NCI-H460 (cell line): ENCODE results near the gene NR4A1. TPM values are rescaled to one million over a fixed set of nuclear protein-coding genes. Genes with fewer than 3 reads are reported as not detected.
"Not testable (repeated sequence)": the region's sequence is repeated elsewhere in the genome, so short reads cannot be mapped to it uniquely, and the experiment has no call there.

Experiments
- DNase-seq: peaks from one replicate; pipeline ENCODE4 v3.0.0-alpha.2; 2016; ENCODE audit warnings: low read depth; ENCODE audit errors: extremely low read depth
- total RNA-seq: library from RNA; depleted of rRNA; stranded (reverse); fragments of >200 nt; shearing (Covaris generic); gene quantifications from 2 replicates; pipeline ENCODE4 v1.2.3, GENCODE V29; 2014; rRNA removed

Gene NR4A1
- total RNA-seq, 1 experiment from 2014 or later = 94.6 TPM

DNA sequence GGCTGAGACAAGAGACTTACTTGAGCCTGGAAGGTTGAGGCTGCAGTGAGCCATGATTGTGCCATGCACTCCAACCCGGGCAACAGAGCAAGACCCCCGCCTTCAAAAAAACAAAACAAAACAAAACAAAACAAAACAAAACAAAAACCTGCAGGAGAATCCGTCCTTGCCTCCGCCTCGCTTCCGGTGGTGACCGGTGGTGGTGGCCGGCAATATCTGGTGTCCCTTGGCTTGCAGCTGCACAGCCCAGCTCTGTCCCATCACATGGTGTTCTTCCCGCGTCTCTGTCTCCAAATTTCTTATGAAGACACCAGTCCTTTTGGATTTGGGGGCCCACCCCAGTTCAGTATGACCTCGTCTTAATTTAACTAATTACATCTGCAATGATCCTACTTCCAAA, 38.2 kb downstream of the NR4A1 start:
- no peak for DNase-seq

DNA sequence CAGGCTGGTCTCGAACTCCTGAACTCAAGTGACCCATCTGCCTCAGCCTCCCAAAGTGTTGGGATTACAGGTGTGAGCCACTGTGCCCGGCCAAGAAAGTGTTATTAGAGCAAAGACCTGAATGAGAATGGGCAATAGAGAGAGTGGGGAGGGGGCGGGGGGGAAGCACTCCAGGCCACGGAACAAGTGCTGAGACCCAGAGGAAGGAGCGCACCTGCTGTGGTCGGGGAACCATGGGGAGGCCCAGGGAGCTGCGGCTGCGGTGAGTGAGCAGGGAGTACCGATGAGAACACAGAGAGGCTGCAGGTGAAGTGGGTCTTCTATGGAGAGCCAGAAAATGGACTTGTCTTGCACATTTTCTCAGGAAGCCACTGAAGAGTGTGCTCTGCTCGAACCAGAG, 39.0 kb downstream of the NR4A1 start:
- no peak for DNase-seq

DNA sequence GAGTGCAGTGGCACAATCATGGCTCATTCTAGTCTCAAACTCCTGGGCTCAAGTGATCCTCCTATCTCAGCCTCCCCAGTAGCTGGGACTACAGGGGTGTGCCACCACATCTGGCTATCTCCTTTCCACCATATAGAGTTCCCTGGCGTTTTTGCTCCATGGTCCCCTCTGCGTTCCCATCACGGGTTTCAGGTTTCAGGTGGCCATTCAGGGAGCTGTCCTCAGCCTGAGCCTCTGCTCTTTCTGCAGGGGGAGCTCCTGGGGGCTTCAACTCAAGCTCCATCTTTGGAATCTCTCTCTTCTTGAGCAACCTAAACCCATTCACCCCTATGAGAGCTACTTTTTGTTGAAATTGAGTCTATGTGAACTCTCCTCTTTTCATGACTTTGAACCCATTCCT, 39.8 kb downstream of the NR4A1 start:
- no peak for DNase-seq

DNA sequence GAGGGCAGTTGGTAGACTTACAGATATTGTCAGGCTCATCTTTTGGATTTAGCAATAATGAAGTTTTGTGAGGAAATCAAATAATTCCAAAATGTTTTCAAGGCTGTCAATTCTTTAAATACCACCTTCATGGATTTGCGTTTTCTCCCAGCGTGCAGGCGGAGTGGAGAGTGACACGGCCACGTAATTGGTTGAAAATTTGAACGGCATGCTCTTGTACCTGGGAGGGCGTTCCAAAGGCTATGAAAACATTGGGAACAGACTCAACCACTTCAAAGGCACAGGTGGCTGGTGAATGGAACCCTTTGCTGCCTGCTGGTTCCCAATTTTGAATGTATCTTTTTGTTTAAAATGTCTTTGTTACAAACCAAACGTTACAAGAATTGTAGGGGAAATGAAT, 40.6 kb downstream of the NR4A1 start:
- no peak for DNase-seq

DNA sequence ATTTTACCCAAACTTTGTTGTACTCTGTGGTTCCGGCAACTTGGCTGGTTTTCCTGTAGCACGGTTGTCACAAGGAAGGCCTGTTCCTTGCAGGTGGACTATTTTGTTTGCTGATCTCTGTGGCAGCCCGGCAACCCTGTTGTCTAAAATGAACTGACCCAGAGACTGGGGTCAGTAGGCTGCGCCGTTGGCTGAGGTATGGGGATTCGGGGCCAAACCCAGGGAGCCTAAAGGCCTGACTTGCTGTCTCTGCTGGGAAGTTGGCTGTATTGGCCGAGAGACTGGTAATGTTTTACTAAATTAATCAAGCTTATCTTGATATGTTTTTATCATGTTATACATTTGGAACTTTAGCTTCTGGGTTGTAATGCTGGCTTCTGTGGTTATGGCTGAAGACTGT, 42.1 kb downstream of the NR4A1 start:
- no peak for DNase-seq

DNA sequence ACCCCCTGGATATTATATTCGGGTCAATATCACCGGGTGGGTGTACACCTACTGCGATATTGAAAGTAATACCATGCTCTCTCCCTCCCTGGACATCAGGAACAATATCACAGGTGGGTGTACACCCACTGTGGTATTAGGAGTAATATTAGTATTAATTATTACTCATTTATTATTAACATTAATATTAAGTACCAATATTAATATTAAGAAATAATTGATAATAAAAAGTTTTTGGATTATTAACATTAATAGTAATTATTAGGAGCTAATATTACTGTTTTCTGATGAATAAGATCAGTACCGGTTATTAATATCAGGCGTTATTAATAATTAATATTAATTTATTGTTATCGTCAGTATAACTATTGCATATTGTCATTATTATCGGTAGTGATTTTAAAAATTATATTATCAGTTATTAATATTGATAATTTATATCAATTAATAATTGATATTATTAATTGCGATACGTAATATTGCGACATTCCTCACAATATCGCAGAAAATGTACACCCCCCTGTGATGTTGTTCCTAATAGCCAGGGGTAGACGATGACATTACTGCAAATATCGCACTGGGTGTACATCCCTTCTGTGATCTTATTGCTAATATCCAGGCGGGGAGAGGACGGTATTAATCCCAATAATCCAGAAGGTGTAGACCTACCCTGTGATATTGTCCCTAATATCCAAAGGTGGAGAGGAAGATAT, 45.2 kb downstream of the NR4A1 start:
- no peak for DNase-seq

DNA sequence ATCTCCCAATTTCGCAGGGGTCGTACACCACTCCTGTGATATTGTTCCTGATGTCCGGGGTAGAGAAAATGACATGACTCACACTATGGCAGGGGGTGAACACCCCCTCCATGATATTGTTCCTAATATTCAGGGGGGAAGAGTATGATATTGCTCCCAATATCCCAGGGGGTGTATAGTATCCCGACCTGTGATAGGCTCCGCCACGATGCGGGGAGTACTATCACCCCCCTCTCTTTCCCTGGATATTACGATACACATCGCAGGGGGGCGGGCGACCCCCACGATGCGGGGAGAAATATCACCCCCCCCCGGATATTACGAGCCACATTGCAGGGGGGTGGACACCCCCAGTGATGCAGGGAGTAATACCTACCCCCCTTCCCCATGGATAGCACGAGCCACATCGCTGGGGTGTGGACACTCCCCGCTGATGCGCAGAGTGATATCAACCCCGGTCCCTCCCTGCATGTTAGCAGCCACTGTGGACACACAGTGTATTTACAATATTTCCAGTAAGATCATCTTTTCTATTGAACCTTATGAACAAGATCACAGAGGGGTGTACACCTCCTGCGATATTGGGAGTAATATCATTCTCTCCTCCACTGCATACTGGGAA, 45.9 kb downstream of the NR4A1 start:
- no peak for DNase-seq

DNA sequence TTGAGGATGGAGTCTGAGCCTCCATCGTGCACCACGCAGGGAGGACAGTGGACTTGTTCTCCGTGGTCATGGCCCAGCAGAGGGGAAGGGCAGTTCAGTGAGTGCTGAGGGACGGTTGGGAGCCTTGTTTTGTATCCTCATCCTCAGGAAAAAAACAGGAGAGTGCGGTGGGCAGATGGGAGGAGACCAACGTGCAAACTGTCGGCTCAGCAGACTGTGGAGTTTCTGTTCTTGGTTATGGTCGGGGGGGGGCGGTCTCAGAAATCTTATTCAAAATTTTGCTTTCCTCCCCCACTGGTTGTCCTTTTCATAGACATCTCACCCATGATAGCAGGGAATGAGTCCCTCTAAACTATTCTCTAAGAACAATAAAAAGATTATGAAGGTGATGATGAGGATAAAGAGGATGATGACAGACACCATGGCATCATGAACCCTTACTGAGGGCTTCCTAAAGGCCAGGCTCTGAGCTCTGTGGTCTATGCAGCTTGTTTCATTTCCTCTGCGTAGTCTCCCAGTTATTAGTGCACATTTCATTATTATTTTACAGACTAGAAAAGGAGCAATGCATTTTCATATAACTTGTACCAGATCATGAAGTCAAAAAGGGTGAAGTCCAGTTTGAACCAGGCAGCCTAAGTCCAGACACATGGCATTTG, 53.3 kb downstream of the NR4A1 start:
- DNase-seq = not testable (repeated sequence)

Other genes with a start within 250 kb of the NR4A1 start
- 0.06 and 0.10 TPM in 2 replicates for gene FIGNL2, start 202.7 kb upstream of the NR4A1 start, total RNA-seq
- gene ANKRD33, start 163.3 kb upstream of the NR4A1 start, total RNA-seq = not detected in 2 replicates
- gene ACVRL1, start 143.9 kb upstream of the NR4A1 start, total RNA-seq = not detected in 2 replicates
- 7.4 and 7.7 TPM in 2 replicates for gene ACVR1B, start 99.7 kb upstream of the NR4A1 start, total RNA-seq
- gene TAMALIN, start 44.5 kb upstream of the NR4A1 start, total RNA-seq = 0.32 TPM in 1 of 2 replicates, not detected in the other
- gene ATG101, start 18.5 kb downstream of the NR4A1 start, total RNA-seq = 92.1 and 96.9 TPM in 2 replicates
- 0.12 TPM in 1 of 2 replicates, not detected in the other for gene SMIM41, start 28.3 kb downstream of the NR4A1 start, total RNA-seq
- gene KRT80, start 140.6 kb downstream of the NR4A1 start, total RNA-seq = 36.0 and 41.3 TPM in 2 replicates
- 23.1 and 25.5 TPM in 2 replicates for gene KRT7, start 181.8 kb downstream of the NR4A1 start, total RNA-seq
- 0.78 and 0.92 TPM in 2 replicates for gene KRT86, start 223.2 kb downstream of the NR4A1 start, total RNA-seq
- gene KRT81, start 240.1 kb downstream of the NR4A1 start, total RNA-seq = 40.6 and 54.3 TPM in 2 replicates